Muscle layer of duodenum (tissue), 2 donors: Measurements from ENCODE around the gene FAM228B.
"Not testable (repeated sequence)": the region's sequence is repeated elsewhere in the genome, so short reads cannot be mapped to it uniquely, and the experiment has no call there.

ENCODE experiments used
- H3K27ac ChIP-seq: one replicate; pipeline ENCODE4 v1.7.0; 2013; ENCODE audit warnings: mild to moderate bottlenecking, low read length
- H3K27me3 ChIP-seq: one replicate; pipeline ENCODE4 v1.7.0; 2013; ENCODE audit warnings: low read depth, mild to moderate bottlenecking, control low read depth, low read length
- H3K36me3 ChIP-seq, 2 donors: one replicate each; pipeline ENCODE4 v1.7.0; 2013; ENCODE audit warnings: low read length in 2 of 2, control low read depth in 1 of 2, mild to moderate bottlenecking in 1 of 2; ENCODE audit not compliant: insufficient read depth in 2 of 2, control insufficient read depth in 1 of 2
- H3K4me1 ChIP-seq, 2 donors: one replicate each; pipeline ENCODE4 v1.7.0; 2013; ENCODE audit warnings: low read length in 2 of 2, mild to moderate bottlenecking in 2 of 2, control low read depth in 1 of 2, moderate library complexity in 1 of 2; ENCODE audit not compliant: insufficient read depth in 2 of 2, control insufficient read depth in 1 of 2
- H3K4me3 ChIP-seq, 2 donors: one replicate each; pipeline ENCODE4 v1.7.0; 2013; ENCODE audit warnings: low read length in 2 of 2, low read depth in 1 of 2, mild to moderate bottlenecking in 1 of 2
- H3K9me3 ChIP-seq, 2 donors: one replicate each; pipeline ENCODE4 v1.7.0; 2013; ENCODE audit warnings: low read length in 2 of 2, control low read depth in 1 of 2, mild to moderate bottlenecking in 1 of 2; ENCODE audit not compliant: control insufficient read depth in 1 of 2
- donor health status: healthy.

FAM228B gene

DNA sequence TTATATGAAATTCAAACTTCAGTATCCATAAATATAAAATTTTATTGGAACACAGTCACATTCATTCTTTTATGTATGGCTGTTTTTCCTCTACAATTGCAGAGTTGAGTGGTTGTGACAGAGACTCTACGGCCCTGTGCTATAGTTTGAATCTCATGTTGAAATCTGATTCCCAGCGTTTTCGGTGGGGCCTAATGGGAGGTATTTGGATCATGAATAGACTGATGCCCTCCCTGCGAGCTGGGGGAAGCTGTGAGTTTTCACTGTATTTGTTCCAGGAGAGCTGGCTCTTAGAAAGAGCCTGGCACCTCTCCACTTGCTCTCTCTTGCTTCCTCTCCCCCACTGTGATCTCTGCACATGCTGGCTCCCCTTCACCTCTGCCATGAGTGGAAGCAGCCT lies 1.8 kb upstream of the FAM228B start:
- Histone ChIP-seq H3K4me3 (no peak overlapping the region), H3K27ac (no peak overlapping the region), H3K4me1 (peaks cover 0 to 16% of the 10 kb centered on the region in 2 donors), H3K27me3 (no peaks in the 10 kb centered on the region), H3K9me3 (no peaks in the 10 kb centered on the region), H3K36me3 (peaks cover 0 to 1% of the 10 kb centered on the region in 2 donors)

- Histone ChIP-seq H3K36me3 (no peaks in the 10 kb centered on the region), H3K27me3 (no peaks in the 10 kb centered on the region), H3K27ac (peak overlapping the region; percentile 57), H3K4me3 (peak overlapping the region; percentile 63 to 74), H3K4me1 (peaks cover 0 to 16% of the 10 kb centered on the region in 2 donors), H3K9me3 (no peaks in the 10 kb centered on the region)
Observed at GRCh38 chr2:24122366-24123194, 689 bp upstream of the FAM228B start.

GRCh38 chr2:24123922-24124580 lies 782 bp downstream of the FAM228B start:
- H3K4me3 ChIP-seq, result peak overlapping the region; percentile 61 to 74
- H3K36me3 ChIP-seq, result no peaks in the 10 kb centered on the region
- H3K27ac ChIP-seq, result peak overlapping the region; percentile 65
- no peaks in the 10 kb centered on the region for H3K27me3 ChIP-seq
- peaks cover 0 to 16% of the 10 kb centered on the region in 2 donors for H3K4me1 ChIP-seq
- no peaks in the 10 kb centered on the region for H3K9me3 ChIP-seq

GRCh38 chr2:24125956-24126355 lies 2.7 kb downstream of the FAM228B start:
- no peaks in the 10 kb centered on the region for H3K27me3 ChIP-seq
- H3K4me1 ChIP-seq, result peaks cover 0 to 16% of the 10 kb centered on the region in 2 donors
- no peak overlapping the region for H3K4me3 ChIP-seq
- H3K9me3 ChIP-seq, result no peaks in the 10 kb centered on the region
- H3K27ac ChIP-seq, result no peak overlapping the region
- no peaks in the 10 kb centered on the region for H3K36me3 ChIP-seq

GRCh38 chr2:24132543-24132942 lies 9.3 kb downstream of the FAM228B start:
- no peak overlapping the region for H3K27ac ChIP-seq
- H3K4me1 ChIP-seq, result no peaks in the 10 kb centered on the region
- peaks cover 3 to 5% of the 10 kb centered on the region in 2 donors for H3K9me3 ChIP-seq
- no peaks in the 10 kb centered on the region for H3K27me3 ChIP-seq
- H3K4me3 ChIP-seq, result no peak overlapping the region
- H3K36me3 ChIP-seq, result no peaks in the 10 kb centered on the region

GRCh38 chr2:24140305-24140704 lies 17.0 kb downstream of the FAM228B start:
- H3K27ac ChIP-seq, H3K9me3 ChIP-seq, H3K27me3 ChIP-seq, H3K4me1 ChIP-seq, H3K4me3 ChIP-seq: not testable (repeated sequence)
- peaks cover 0 to 14% of the 10 kb centered on the region in 2 donors for H3K36me3 ChIP-seq

DNA sequence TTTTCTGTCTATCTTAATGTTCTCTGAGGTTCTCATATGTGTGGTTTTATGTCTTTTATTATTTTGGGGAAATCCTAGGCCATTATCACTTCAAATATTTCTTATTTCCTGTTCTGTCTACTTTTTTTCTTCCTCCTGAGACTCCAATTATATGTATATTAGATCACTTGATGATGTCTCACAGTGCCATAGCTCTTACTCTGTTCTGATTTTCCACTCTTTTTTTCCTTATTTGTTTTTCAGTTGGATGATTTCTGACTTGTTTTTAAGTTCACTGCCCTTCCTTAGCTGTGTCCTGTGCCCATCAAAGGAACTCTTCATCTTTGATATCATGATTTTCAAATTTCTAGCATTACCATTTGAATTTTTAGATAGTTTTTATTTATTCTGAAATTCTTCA lies 24.1 kb downstream of the FAM228B start:
- Histone ChIP-seq H3K4me3 (no peak overlapping the region), H3K36me3 (peaks cover 0 to 36% of the 10 kb centered on the region in 2 donors), H3K27ac (no peak overlapping the region), H3K9me3 (peaks cover 7 to 11% of the 10 kb centered on the region in 2 donors), H3K27me3 (no peaks in the 10 kb centered on the region), H3K4me1 (no peaks in the 10 kb centered on the region)

DNA sequence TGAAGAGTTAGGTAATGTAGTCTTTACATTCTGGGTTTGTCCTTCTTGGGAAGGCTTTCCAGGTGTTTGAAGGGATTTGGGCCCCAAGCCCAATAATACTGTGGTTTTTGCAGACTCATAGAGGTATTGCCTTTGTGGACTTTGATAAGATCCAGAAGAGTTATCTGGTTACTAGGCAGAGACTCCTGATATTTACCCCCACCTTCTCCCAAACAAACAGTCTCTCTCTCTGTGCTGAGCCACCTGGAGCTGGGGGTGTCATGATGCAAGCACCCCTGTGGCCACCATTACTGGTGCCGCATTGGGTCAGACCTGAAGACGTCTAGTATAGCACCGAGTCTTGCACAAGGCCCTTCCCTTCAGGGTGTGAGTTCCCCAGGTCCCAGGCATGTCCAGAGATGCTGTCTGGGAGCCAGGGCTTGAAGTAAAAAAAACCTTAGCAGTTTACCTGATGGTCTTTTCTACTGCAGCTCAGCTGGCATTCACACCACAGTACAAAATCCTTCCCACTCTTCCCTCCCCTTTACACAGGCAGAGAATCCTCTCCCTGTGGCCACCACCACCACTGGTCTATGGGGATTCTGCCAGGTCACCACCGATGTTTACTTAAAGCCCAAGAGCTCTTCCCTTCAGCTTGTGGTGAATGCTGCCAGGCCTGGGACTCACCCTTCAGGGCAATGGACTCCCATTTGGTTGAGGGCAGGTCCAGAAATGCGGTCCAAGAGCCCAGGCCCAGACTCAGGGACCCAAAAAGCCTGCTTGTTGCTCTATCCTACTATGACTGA lies 29.3 kb downstream of the FAM228B start:
- no peaks in the 10 kb centered on the region for H3K27me3 ChIP-seq
- H3K4me3 ChIP-seq, result no peak overlapping the region
- no peaks in the 10 kb centered on the region for H3K4me1 ChIP-seq
- H3K27ac ChIP-seq, result no peak overlapping the region
- H3K36me3 ChIP-seq, result peaks cover 0 to 39% of the 10 kb centered on the region in 2 donors
- H3K9me3 ChIP-seq, result peaks cover 7 to 8% of the 10 kb centered on the region in 2 donors

- no peak overlapping the region for H3K27ac ChIP-seq
- H3K36me3 ChIP-seq, result peaks cover 0 to 30% of the 10 kb centered on the region in 2 donors
- H3K4me1 ChIP-seq, result no peaks in the 10 kb centered on the region
- H3K9me3 ChIP-seq, result no peaks in the 10 kb centered on the region
- H3K4me3 ChIP-seq, result no peak overlapping the region
- H3K27me3 ChIP-seq, result no peaks in the 10 kb centered on the region
Observed at GRCh38 chr2:24153478-24153877, 30.2 kb downstream of the FAM228B start.

- Histone ChIP-seq H3K4me1 (no peaks in the 10 kb centered on the region), H3K9me3 (peaks cover 0 to 3% of the 10 kb centered on the region in 2 donors), H3K27me3 (no peaks in the 10 kb centered on the region), H3K4me3 (no peak overlapping the region), H3K36me3 (peaks cover 0 to 16% of the 10 kb centered on the region in 2 donors), H3K27ac (no peak overlapping the region)
Observed at GRCh38 chr2:24158131-24158530, 34.9 kb downstream of the FAM228B start.

GRCh38 chr2:24159708-24160107 lies 36.4 kb downstream of the FAM228B start:
- peaks cover 0 to 6% of the 10 kb centered on the region in 2 donors for H3K36me3 ChIP-seq
- no peaks in the 10 kb centered on the region for H3K4me1 ChIP-seq
- no peak overlapping the region for H3K4me3 ChIP-seq
- peaks cover 0 to 3% of the 10 kb centered on the region in 2 donors for H3K9me3 ChIP-seq
- H3K27ac ChIP-seq, result no peak overlapping the region
- H3K27me3 ChIP-seq, result no peaks in the 10 kb centered on the region
